ENCODE results near the gene UGT1A7. TPM values are rescaled to one million over a fixed set of nuclear protein-coding genes. Genes with fewer than 3 reads are reported as not detected.

UGT1A7 gene
- total RNA-seq, 4 donors from 2014 or later, result 3.4 to 55.3 (median 18.2) TPM

- no peaks in the 10 kb centered on the region for H3K36me3 ChIP-seq
- intact Hi-C loops (cut with DNase I; ENCODE audit: low total_unique reads), result no loop called here
- TF ChIP-seq EP300 (IDR thresholded peaks at IDR 0.05; ENCODE audit: low read depth), result no peak
- no peak overlapping the region for H3K27ac ChIP-seq
- in situ Hi-C loops (cut with MboI; ENCODE audit: low pct_ligation_motif_present in 1 of 4, low pct_unique_long_range_greater_than_20kb in 1 of 4, low sequenced_read_pairs in 3 of 4), result no loop called here
- H3K4me3 ChIP-seq, result no peak overlapping the region
- 44 to 56% methylated on average over 1 of the region's 1 CpG for WGBS, 2 donors (ENCODE audit: low coverage in 1 of 2)
- DNase-seq, result no peak
- H3K27me3 ChIP-seq, result no peaks in the 10 kb centered on the region
- no peaks in the 10 kb centered on the region for H3K4me1 ChIP-seq
- no peaks in the 10 kb centered on the region for H3K9me3 ChIP-seq
Observed at GRCh38 chr2:233674314-233674713, 7.4 kb upstream of the UGT1A7 start.

GRCh38 chr2:233674995-233675394 is 6.7 kb upstream of the UGT1A7 start:
- WGBS, 2 donors (ENCODE audit: low coverage in 1 of 2), result 71 to 78% methylated on average over 3 to 4 of the region's 4 CpGs
- Histone ChIP-seq H3K9me3 (no peaks in the 10 kb centered on the region), H3K36me3 (no peaks in the 10 kb centered on the region), H3K4me1 (no peaks in the 10 kb centered on the region), H3K27ac (no peak overlapping the region), H3K4me3 (no peak overlapping the region), H3K27me3 (no peaks in the 10 kb centered on the region)
- in situ Hi-C loops (cut with MboI; ENCODE audit: low pct_ligation_motif_present in 1 of 4, low pct_unique_long_range_greater_than_20kb in 1 of 4, low sequenced_read_pairs in 3 of 4), result no loop called here
- TF ChIP-seq POLR2A (IDR thresholded peaks at IDR 0.05) (no peak), CTCF (IDR thresholded peaks at IDR 0.05) (peak in 1 of 5 experiments; percentile 9)
- DNase-seq, result no peak
- intact Hi-C loops (cut with DNase I; ENCODE audit: low total_unique reads), result no loop called here

GRCh38 chr2:233676046-233676445 is 5.7 kb upstream of the UGT1A7 start:
- Histone ChIP-seq H3K27me3 (no peaks in the 10 kb centered on the region), H3K9me3 (no peaks in the 10 kb centered on the region), H3K27ac (no peak overlapping the region), H3K4me3 (no peak overlapping the region), H3K4me1 (no peaks in the 10 kb centered on the region), H3K36me3 (no peaks in the 10 kb centered on the region)
- no peak for DNase-seq
- WGBS, 2 donors (ENCODE audit: low coverage in 1 of 2), result 80 to 89% methylated on average over 1 to 2 of the region's 2 CpGs
- TF ChIP-seq POLR2A (IDR thresholded peaks at IDR 0.05), result no peak
- TF ChIP-seq POLR2AphosphoS5 (IDR thresholded peaks at IDR 0.05), result no peak
- TF ChIP-seq EP300 (IDR thresholded peaks at IDR 0.05; ENCODE audit: low read depth), result no peak
- no peak for TF ChIP-seq CTCF (IDR thresholded peaks at IDR 0.05)
- in situ Hi-C loops (cut with MboI; ENCODE audit: low pct_ligation_motif_present in 1 of 4, low pct_unique_long_range_greater_than_20kb in 1 of 4, low sequenced_read_pairs in 3 of 4), result no loop called here
- intact Hi-C loops (cut with DNase I; ENCODE audit: low total_unique reads), result no loop called here

- Histone ChIP-seq H3K9me3 (no peaks in the 10 kb centered on the region), H3K36me3 (no peaks in the 10 kb centered on the region), H3K27ac (no peak overlapping the region), H3K27me3 (no peaks in the 10 kb centered on the region), H3K4me3 (no peak overlapping the region), H3K4me1 (peaks cover 0 to 3% (median 1%) of the 10 kb centered on the region in 4 donors)
- in situ Hi-C loops (cut with MboI; ENCODE audit: low pct_ligation_motif_present in 1 of 4, low pct_unique_long_range_greater_than_20kb in 1 of 4, low sequenced_read_pairs in 3 of 4), result no loop called here
- intact Hi-C loops (cut with DNase I; ENCODE audit: low total_unique reads), result no loop called here
- TF ChIP-seq POLR2AphosphoS5 (IDR thresholded peaks at IDR 0.05), result no peak
- DNase-seq, result no peak
- 48 to 51% methylated on average over 4 of the region's 4 CpGs for WGBS, 2 donors (ENCODE audit: low coverage in 1 of 2)
Observed at GRCh38 chr2:233679196-233679595, 2.5 kb upstream of the UGT1A7 start.

GRCh38 chr2:233680361-233681045 is 1.2 kb upstream of the UGT1A7 start:
- in situ Hi-C loops (cut with MboI; ENCODE audit: low pct_ligation_motif_present in 1 of 4, low pct_unique_long_range_greater_than_20kb in 1 of 4, low sequenced_read_pairs in 3 of 4) (no loop called here), intact Hi-C loops (cut with DNase I; ENCODE audit: low total_unique reads) (no loop called here)
- 83 to 90% methylated on average over 3 to 4 of the region's 4 CpGs for WGBS, 2 donors (ENCODE audit: low coverage in 1 of 2)
- Histone ChIP-seq H3K36me3 (no peaks in the 10 kb centered on the region), H3K4me3 (no peak overlapping the region), H3K4me1 (peaks cover 0 to 13% (median 5%) of the 10 kb centered on the region in 4 donors), H3K27me3 (no peaks in the 10 kb centered on the region), H3K27ac (no peak overlapping the region), H3K9me3 (no peaks in the 10 kb centered on the region)
- DNase-seq, result no peak
- no peak for TF ChIP-seq POLR2AphosphoS5 (IDR thresholded peaks at IDR 0.05)
- no peak for TF ChIP-seq POLR2A (IDR thresholded peaks at IDR 0.05)
- no peak for TF ChIP-seq CTCF (IDR thresholded peaks at IDR 0.05)
- no peak for TF ChIP-seq EP300 (IDR thresholded peaks at IDR 0.05; ENCODE audit: low read depth)
